Activated CD4-positive, alpha-beta T cell treated with anti-CD3 and anti-CD28 coated beads for 36 hours (primary cell): ENCODE data around the gene ARHGAP11A. TPM values are rescaled to one million over a fixed set of nuclear protein-coding genes. Genes with fewer than 3 reads are reported as not detected.

ENCODE experiments used
- ATAC-seq: fragments of 200-7000 bp; cut with Tn5 transposase; one replicate; pipeline ENCODE4 v1.10.0; 2021; ENCODE audit warnings: mild to moderate bottlenecking, moderate library complexity
- CTCF ChIA-PET: fragments of 350-600 bp; sonication (Branson Sonifier 250); formaldehyde crosslinking; loops from one replicate; lab custom pipeline; 2021; ENCODE audit warnings: antibody characterized with exemption; lab: Charles Lee
- POLR2A ChIA-PET: fragments of 350-600 bp; sonication (Branson Sonifier 250); formaldehyde crosslinking; loops from one replicate; lab custom pipeline; 2021; ENCODE audit warnings: antibody characterized with exemption, inconsistent platforms; lab: Charles Lee
- DNase-seq: peaks from one replicate; pipeline ENCODE4 v3.0.0-alpha.2; 2020
- H3K27ac Mint-ChIP-seq: one replicate; pipeline ENCODE4 v1.8.0; 2021; ENCODE audit warnings: mixed read lengths
- H3K27me3 Mint-ChIP-seq: one replicate; pipeline ENCODE4 v1.8.0; 2021; ENCODE audit warnings: mixed read lengths
- H3K36me3 Mint-ChIP-seq: one replicate; pipeline ENCODE4 v1.8.0; 2021; ENCODE audit warnings: low read depth, mixed read lengths
- H3K4me1 Mint-ChIP-seq: one replicate; pipeline ENCODE4 v1.8.0; 2021; ENCODE audit warnings: mixed read lengths
- H3K4me3 Mint-ChIP-seq: one replicate; pipeline ENCODE4 v1.8.0; 2021; ENCODE audit warnings: mild to moderate bottlenecking, moderate library complexity, mixed read lengths
- H3K9me3 Mint-ChIP-seq: one replicate; pipeline ENCODE4 v1.8.0; 2021; ENCODE audit warnings: low read depth, mixed read lengths
- intact Hi-C, 2 experiments: fragments of 100-400 bp; cut with DNase I in 1 of 2; cut with micrococcal nuclease in 1 of 2; formaldehyde crosslinking; loops; one replicate each; pipeline versions ENCODE4 v1.14.2 to v1.15.1; 2022 to 2024; cut with DNase I, micrococcal nuclease
- total RNA-seq, 2 experiments: library from RNA; stranded (reverse); gene quantifications; one replicate each; pipeline ENCODE4 v1.2.3, GENCODE V29; 2021

The ARHGAP11A gene
- total RNA-seq, 2 experiments from 2014 or later, result 111 to 155 TPM

DNA sequence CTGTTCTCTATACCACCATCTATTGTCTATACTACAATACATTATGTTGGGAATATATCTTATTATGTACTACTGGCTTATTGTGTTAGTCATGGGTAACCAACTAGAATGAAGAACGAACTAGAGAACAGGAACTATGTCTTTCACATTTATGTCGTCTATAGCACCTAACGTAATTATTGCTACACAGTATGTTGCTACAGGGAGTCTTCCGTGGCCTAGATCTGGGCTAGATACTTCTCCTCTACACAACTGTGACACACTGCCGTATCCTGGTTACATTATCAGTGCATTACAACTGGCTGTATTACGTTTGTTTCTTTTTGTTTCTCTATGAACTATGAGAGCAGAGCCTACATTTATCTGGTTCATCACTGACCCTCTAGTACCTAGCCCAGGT lies 60.2 kb downstream of the ARHGAP11A start:
- ATAC-seq (no peak), DNase-seq (no peak)
- Mint-ChIP-seq H3K27me3 (no peaks in the 10 kb centered on the region), H3K9me3 (no peaks in the 10 kb centered on the region), H3K4me1 (no peaks in the 10 kb centered on the region), H3K4me3 (no peak overlapping the region), H3K36me3 (no peaks in the 10 kb centered on the region), H3K27ac (no peak overlapping the region)
- intact Hi-C loops, result no loop called here
- ChIA-PET CTCF (interaction anchor here (0.6 to 1.0 kb wide), 2 partner anchors 18 to 111 kb away, joined by 3 to 5 read pairs; no protein-coding TSS in a partner anchor), POLR2A (no interaction called here)

DNA sequence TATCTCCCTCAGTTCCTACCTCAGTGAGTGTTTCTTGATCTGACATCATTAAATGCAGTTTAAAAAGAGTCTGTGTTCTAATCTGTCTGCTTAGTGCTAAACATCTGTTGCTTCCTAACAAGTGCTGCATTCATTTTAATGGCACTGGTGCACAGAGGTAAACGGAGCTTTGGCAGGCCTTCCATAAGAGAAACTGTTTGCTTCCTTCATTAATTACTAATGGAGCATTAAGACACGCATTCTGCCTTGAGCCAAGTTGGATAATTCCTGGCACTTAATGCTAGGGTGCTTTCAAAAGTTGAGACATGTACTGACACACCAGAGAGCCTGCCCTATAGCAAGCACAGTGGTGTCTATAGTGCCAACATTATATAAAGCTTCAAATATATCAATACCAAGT lies 60.9 kb downstream of the ARHGAP11A start:
- Mint-ChIP-seq H3K27ac (no peak overlapping the region), H3K27me3 (no peaks in the 10 kb centered on the region), H3K36me3 (no peaks in the 10 kb centered on the region), H3K4me3 (no peak overlapping the region), H3K4me1 (no peaks in the 10 kb centered on the region), H3K9me3 (no peaks in the 10 kb centered on the region)
- intact Hi-C loops, result no loop called here
- no peak for DNase-seq
- ChIA-PET CTCF (interaction anchor here (0.7 to 1.0 kb wide), 2 partner anchors 10 to 110 kb away, joined by 3 to 5 read pairs; no protein-coding TSS in a partner anchor), POLR2A (no interaction called here)
- ATAC-seq, result no peak

DNA sequence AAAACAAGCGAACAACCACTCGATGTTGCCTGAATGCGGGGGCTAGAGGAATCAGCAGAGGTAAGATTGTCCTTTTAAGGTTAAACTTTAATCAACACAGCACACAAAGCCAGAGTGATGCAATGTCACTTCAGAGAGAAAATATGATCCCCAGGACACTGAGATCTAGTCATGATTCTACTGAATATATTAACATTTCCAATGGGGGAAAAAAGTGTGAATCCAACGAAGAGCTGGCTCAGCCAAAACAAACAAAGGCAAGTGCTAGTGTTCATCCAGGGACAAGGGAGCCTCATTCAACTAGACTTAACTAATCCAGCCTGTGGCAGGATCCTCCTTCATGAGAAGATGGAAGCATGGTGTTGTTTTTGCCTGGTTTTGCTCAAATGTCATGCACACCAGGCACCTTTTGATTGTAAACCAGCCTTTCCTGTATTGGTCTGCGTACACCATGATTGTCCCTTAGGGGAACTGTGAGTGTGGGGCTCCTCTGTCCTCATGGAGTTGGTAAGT lies 62.0 kb downstream of the ARHGAP11A start:
- H3K4me1 Mint-ChIP-seq, result no peaks in the 10 kb centered on the region
- no peaks in the 10 kb centered on the region for H3K36me3 Mint-ChIP-seq
- no peaks in the 10 kb centered on the region for H3K27me3 Mint-ChIP-seq
- H3K27ac Mint-ChIP-seq, result no peak overlapping the region
- ChIA-PET POLR2A (no interaction called here), CTCF (no interaction called here)
- no peak for ATAC-seq
- intact Hi-C loops, result no loop called here
- no peaks in the 10 kb centered on the region for H3K9me3 Mint-ChIP-seq
- H3K4me3 Mint-ChIP-seq, result no peak overlapping the region
- DNase-seq, result no peak

DNA sequence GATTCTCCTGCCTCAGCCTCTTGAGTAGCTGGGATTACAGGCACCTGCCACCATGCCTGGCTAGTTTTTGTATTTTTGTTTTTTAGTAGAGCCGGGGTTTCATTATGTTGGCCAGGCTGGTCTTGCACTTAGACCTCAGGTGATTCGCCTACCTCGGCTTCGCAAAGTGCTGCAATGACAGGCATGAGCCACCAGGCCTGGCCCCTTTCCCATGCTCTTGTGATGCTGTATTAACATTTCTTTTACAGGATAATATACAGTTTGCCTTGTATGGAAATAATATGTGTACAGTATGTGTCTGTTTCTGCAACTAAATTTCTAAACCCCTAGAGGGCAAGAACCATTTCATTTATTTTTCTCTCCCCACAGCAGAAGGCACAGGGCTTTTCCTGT lies 64.0 kb downstream of the ARHGAP11A start:
- no peak overlapping the region for H3K4me3 Mint-ChIP-seq
- intact Hi-C loops, result no loop called here
- ATAC-seq, result no peak

DNA sequence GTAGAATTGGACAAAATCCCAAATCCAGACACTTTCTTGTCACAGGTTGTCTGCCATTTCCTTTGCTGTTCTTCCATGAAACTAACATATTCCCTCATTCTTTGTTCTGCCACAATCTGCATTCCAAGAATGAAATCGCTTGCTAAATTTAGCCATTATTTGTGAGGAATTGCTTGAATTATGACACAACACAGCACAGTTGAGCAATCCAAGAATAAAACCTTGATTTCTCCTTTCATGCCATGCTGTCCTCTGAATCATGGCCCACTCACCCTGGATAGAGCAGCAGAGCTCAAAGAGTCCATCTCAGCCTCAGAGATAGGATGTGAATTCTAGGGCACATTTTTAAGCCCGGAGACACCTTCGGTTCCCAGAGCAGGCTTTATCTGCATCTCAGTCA lies 67.3 kb downstream of the ARHGAP11A start:
- intact Hi-C loops, result no loop called here
- CTCF ChIA-PET, result no interaction called here
- POLR2A ChIA-PET, result no interaction called here

More for the DNA sequence above, 64.0 kb downstream of the ARHGAP11A start:
- Mint-ChIP-seq H3K27ac (no peak overlapping the region), H3K4me1 (peaks cover 6% of the 10 kb centered on the region), H3K27me3 (no peaks in the 10 kb centered on the region), H3K9me3 (no peaks in the 10 kb centered on the region), H3K36me3 (no peaks in the 10 kb centered on the region)
- POLR2A ChIA-PET, result no interaction called here
- CTCF ChIA-PET, result interaction anchor here (1.0 kb wide), 1 partner anchor 33 kb away, joined by 3 read pairs; no protein-coding TSS in a partner anchor
- no peak for DNase-seq

DNA sequence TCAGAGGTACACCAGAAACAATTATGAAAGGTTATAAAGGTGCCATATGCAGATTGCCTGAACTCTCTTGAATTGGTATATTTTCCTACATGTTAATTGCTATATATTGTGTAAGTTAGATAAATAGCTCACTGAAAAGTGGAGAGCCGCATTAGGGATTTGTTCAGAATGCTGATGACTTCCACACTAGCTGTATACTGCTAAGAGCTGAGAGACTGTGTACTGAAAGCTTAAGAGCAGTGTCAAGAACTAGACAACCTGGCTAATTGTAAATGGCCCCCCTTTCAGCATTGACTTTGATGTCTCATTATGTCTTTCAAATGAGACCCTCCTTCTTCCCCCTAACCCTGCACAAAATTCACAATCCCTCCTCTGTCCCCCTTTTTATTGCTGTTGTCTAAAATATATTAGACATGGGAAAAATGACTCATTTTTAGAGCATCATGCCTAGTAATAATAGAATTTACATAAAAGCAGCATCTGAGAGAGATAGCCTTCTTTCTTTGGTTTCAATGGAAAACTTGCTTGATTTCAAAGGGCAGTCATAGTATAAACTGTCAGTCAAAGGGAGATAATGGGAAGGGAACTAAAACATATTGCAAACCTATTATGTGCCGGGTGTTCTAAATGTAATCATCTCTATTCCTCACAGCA lies 67.8 kb downstream of the ARHGAP11A start:
- Mint-ChIP-seq H3K4me3 (no peak overlapping the region), H3K36me3 (no peaks in the 10 kb centered on the region), H3K27ac (no peak overlapping the region), H3K4me1 (peaks cover 9% of the 10 kb centered on the region), H3K9me3 (no peaks in the 10 kb centered on the region), H3K27me3 (no peaks in the 10 kb centered on the region)
- intact Hi-C loops, result no loop called here
- ChIA-PET POLR2A (no interaction called here), CTCF (no interaction called here)
- DNase-seq (no peak), ATAC-seq (no peak)

More for the DNA sequence above, 67.3 kb downstream of the ARHGAP11A start:
- Mint-ChIP-seq H3K9me3 (no peaks in the 10 kb centered on the region), H3K4me3 (no peak overlapping the region), H3K4me1 (peaks cover 9% of the 10 kb centered on the region), H3K27me3 (no peaks in the 10 kb centered on the region), H3K27ac (no peak overlapping the region), H3K36me3 (no peaks in the 10 kb centered on the region)
- DNase-seq (no peak), ATAC-seq (no peak)

DNA sequence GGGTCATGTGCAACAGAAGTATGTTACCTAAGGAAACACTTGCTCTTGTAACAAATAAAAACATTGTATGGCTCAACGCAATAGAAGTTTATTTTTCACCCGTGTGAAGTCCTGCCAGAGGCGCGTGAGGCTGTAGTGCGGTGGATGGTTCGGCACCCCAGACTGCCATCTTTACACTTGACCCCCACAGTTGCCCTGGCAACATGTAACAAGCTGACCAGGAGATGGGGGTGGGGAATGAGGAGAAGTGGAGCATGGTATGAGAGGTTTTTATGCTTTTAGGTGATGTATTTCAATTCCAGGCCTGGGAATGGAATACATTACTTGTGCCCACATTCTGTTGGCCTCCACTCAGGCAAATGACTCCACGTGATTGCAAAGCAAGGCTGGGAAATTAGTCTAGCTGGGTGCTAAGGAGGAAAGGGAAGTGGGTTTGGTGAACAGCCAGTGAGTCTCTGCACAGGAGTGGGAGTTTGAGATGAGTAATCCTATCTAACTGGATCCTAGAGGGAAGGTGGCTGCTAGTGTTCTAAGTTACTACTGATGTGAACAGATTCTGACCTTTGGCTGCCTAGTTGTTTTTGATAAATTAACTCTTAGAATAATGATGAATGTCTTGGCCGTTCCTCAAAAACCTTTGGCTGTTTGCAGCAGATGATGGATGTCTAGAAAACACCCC lies 68.7 kb downstream of the ARHGAP11A start:
- Mint-ChIP-seq H3K4me3 (no peak overlapping the region), H3K27me3 (no peaks in the 10 kb centered on the region), H3K4me1 (peaks cover 9% of the 10 kb centered on the region), H3K27ac (no peak overlapping the region), H3K9me3 (no peaks in the 10 kb centered on the region), H3K36me3 (no peaks in the 10 kb centered on the region)
- peak; percentile 77 for ATAC-seq
- intact Hi-C loops, result no loop called here
- peak; percentile 8 for DNase-seq
- ChIA-PET CTCF (interaction anchor here (0.7 kb wide), 1 partner anchor 159 kb away, joined by 3 read pairs; no protein-coding TSS in a partner anchor), POLR2A (no interaction called here)

DNA sequence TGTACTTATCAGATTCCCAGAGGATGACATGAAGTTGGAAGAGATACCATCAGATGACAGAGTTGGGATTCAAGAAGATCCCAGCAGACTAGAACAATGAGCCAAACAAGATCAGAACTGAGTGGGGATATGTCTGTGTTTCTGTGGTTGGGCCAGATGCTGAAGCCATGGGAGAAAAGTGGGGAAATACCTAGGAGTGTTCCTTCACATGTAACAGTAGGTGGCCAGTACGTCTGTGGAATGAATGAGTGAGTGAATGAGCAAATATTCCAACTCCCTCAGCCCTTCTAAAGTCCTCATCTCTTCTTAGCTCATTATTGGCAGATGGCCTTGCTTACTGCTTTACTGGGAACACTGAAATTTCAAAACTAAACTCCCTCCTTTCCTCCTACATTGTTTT lies 70.3 kb downstream of the ARHGAP11A start:
- ATAC-seq (no peak), DNase-seq (no peak)
- no peaks in the 10 kb centered on the region for H3K27me3 Mint-ChIP-seq
- no peak overlapping the region for H3K4me3 Mint-ChIP-seq
- H3K9me3 Mint-ChIP-seq, result no peaks in the 10 kb centered on the region
- H3K36me3 Mint-ChIP-seq, result no peaks in the 10 kb centered on the region
- intact Hi-C loops, result no loop called here
- peaks cover 9% of the 10 kb centered on the region for H3K4me1 Mint-ChIP-seq
- CTCF ChIA-PET, result no interaction called here
- H3K27ac Mint-ChIP-seq, result no peak overlapping the region
- POLR2A ChIA-PET, result no interaction called here

DNA sequence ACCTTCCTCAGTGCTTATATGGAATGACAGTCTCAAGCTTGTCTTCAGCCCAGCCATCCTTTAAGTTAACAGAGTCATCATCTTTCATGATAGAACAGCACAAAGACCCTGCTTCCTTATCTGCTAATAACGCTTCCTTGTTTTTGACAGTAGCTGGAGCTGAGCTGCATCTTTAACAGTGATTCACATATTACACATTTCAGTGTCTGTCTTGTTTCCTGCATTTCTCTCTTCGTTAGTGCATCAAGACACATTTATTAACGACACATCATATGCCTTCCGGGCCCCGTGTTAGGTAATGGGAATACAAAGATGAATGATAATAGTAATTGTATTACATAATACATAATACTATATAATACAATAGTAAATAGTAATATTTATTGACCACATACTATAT lies 72.3 kb downstream of the ARHGAP11A start:
- no peaks in the 10 kb centered on the region for H3K27me3 Mint-ChIP-seq
- POLR2A ChIA-PET, result no interaction called here
- intact Hi-C loops, result no loop called here
- H3K9me3 Mint-ChIP-seq, result no peaks in the 10 kb centered on the region
- DNase-seq (no peak), ATAC-seq (no peak)
- H3K4me1 Mint-ChIP-seq, result peaks cover 9% of the 10 kb centered on the region
- no peak overlapping the region for H3K4me3 Mint-ChIP-seq
- H3K36me3 Mint-ChIP-seq, result no peaks in the 10 kb centered on the region
- CTCF ChIA-PET, result interaction anchor here (1.1 to 1.3 kb wide), 2 partner anchors 21 to 25 kb away, joined by 3 read pairs; no protein-coding TSS in a partner anchor
- no peak overlapping the region for H3K27ac Mint-ChIP-seq

DNA sequence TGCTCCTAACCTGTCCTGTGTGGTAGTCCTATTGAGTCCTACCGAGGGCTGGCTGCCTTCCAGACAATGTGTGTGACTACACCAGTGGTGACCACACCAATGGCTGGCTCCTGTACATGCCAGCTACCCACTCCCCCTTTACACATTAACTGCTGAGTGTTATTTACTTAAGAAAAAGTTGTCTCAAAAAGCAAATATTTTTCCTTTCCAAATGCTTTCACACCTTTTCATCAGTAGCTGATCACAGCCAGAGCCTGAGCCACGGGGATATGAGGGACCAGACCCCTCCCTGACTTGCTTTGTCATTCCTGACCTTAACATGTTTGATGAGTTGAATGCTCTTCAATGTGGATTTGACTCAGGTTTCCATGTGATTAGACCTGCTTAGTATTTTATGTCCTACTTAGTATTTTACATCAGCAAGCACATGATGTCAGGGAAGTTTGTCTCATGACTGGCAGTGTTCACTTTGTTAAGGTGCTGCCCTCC lies 72.9 kb downstream of the ARHGAP11A start:
- intact Hi-C loops, result no loop called here
- H3K4me1 Mint-ChIP-seq, result peaks cover 9% of the 10 kb centered on the region
- no peaks in the 10 kb centered on the region for H3K36me3 Mint-ChIP-seq
- ATAC-seq (no peak), DNase-seq (no peak)
- ChIA-PET CTCF (interaction anchor here (1.1 to 1.3 kb wide), 2 partner anchors 21 to 26 kb away, joined by 3 read pairs; no protein-coding TSS in a partner anchor), POLR2A (no interaction called here)
- no peaks in the 10 kb centered on the region for H3K9me3 Mint-ChIP-seq
- no peak overlapping the region for H3K27ac Mint-ChIP-seq
- H3K4me3 Mint-ChIP-seq, result no peak overlapping the region
- no peaks in the 10 kb centered on the region for H3K27me3 Mint-ChIP-seq
